Measurements from ENCODE around the gene INPP4B. TPM values are rescaled to one million over a fixed set of nuclear protein-coding genes. Genes with fewer than 3 reads are reported as not detected.

INPP4B gene
- total and polyA plus RNA-seq, 2 donors (not counting 1 experiment from before 2014, with no cell fraction given): 0.03 TPM; not detected in 1

- Histone ChIP-seq H3K4me1 (ENCODE audit: control insufficient read depth in 2 of 2, insufficient read depth in 2 of 2, low read length in 2 of 2) (no peaks in the 10 kb centered on the region), H3K9me3 (ENCODE audit: control extremely low read depth in 1 of 3, control insufficient read depth in 2 of 3, insufficient read depth in 1 of 3, low read length in 2 of 3) (no peaks in the 10 kb centered on the region), H3K4me2 (replicated peaks; ENCODE audit: low read depth, low read length, poor library complexity, severe bottlenecking) (no peak overlapping the region), H2AFZ (ENCODE audit: insufficient read depth, low read depth, low read length, poor library complexity, severe bottlenecking) (no peak overlapping the region), H3K9ac (ENCODE audit: low read length) (no peak overlapping the region), H3K27ac (ENCODE audit: low read length in 2 of 2) (no peak overlapping the region), H3K27me3 (replicated peaks in 1 of 4; ENCODE audit: control extremely low read depth in 1 of 4, control insufficient read depth in 3 of 4, insufficient read depth in 4 of 4, low read length in 3 of 4) (no peaks in the 10 kb centered on the region), H3K36me3 (replicated peaks in 1 of 2; ENCODE audit: control extremely low read depth in 1 of 2, control insufficient read depth in 1 of 2, extremely low read depth in 1 of 2, insufficient read depth in 2 of 2, low read length in 1 of 2) (no peaks in the 10 kb centered on the region), H3K79me2 (ENCODE audit: control insufficient read depth, insufficient read depth, low read length) (no peaks in the 10 kb centered on the region), H3K4me3 (ENCODE audit: control extremely low read depth in 1 of 5, extremely low read depth in 1 of 5, insufficient read depth in 1 of 5, low read depth in 2 of 5, low read length in 4 of 5) (no peak overlapping the region), H4K20me1 (ENCODE audit: control insufficient read depth, insufficient read depth, low read length, poor library complexity, severe bottlenecking) (no peaks in the 10 kb centered on the region)
- no peak overlapping the region for H3K4me3 Mint-ChIP-seq
- WGBS (ENCODE audit: insufficient coverage): 13% methylated on average over 2 of the region's 3 CpGs
- H3K4me1 Mint-ChIP-seq: no peaks in the 10 kb centered on the region
- no peak overlapping the region for H3K27ac Mint-ChIP-seq
- ChIA-PET POLR2A (no interaction called here), CTCF (interaction anchor here (1.0 to 1.1 kb wide), 2 partner anchors 16 to 19 kb away, joined by 3 read pairs; no protein-coding TSS in a partner anchor)
- TF ChIP-seq CTCF (IDR thresholded peaks at IDR 0.05) (no peak), EZH2 (IDR thresholded peaks at IDR 0.05; ENCODE audit: borderline replicate concordance, insufficient read depth, low read depth, low read length, poor library complexity, severe bottlenecking) (no peak)
- H3K27me3 Mint-ChIP-seq: no peaks in the 10 kb centered on the region
- no peaks in the 10 kb centered on the region for H3K9me3 Mint-ChIP-seq (ENCODE audit: insufficient read depth)
- no peak for DNase-seq
- intact Hi-C loops (cut with micrococcal nuclease): no loop called here
- ATAC-seq (ENCODE audit: low read depth): no peak
Observed at GRCh38 chr4:142128529-142128928, 717.6 kb downstream of the INPP4B start.

DNA sequence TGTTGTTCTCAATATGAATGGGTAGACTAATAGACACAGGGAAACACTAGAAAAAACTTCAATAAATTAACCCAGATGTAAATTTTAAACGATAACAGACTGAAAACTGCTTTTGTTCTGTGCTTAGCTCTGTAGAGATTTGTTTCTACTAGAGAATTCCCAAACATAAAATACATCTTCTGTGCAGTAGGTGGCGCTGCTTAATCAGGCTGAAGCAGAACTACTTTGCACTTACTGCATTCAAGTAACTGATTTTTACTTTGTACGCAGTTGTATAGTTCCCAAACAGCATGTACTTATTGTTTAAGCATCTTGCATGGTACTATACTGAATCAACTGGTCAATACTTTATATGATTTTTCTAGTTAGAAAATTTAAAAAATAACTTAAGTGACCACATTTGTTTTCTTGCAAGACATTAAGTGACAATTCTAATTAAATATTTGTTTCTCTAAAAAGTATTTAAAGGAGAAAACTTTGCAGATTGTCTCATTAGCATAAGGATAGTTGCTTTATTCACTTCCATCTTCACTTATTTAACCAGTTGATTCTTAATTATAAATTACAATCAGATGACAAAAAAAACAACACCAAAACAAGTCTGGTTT is 719.1 kb downstream of the INPP4B start:
- H3K4me2 ChIP-seq (replicated peaks; ENCODE audit: low read depth, low read length, poor library complexity, severe bottlenecking): no peak overlapping the region
- no peaks in the 10 kb centered on the region for H4K20me1 ChIP-seq (ENCODE audit: control insufficient read depth, insufficient read depth, low read length, poor library complexity, severe bottlenecking)
- no peak overlapping the region for H3K27ac Mint-ChIP-seq
- TF ChIP-seq EZH2 (IDR thresholded peaks at IDR 0.05; ENCODE audit: borderline replicate concordance, insufficient read depth, low read depth, low read length, poor library complexity, severe bottlenecking): no peak
- TF ChIP-seq CTCF (IDR thresholded peaks at IDR 0.05): peak; percentile 94
- ChIA-PET POLR2A (no interaction called here), CTCF (interaction anchor here (0.6 kb wide), 1 partner anchor 20 kb away, joined by 3 read pairs; no protein-coding TSS in a partner anchor)
- no peaks in the 10 kb centered on the region for H3K4me1 ChIP-seq (ENCODE audit: control insufficient read depth in 2 of 2, insufficient read depth in 2 of 2, low read length in 2 of 2)
- DNase-seq: peak; percentile 47
- H3K9me3 ChIP-seq (ENCODE audit: control extremely low read depth in 1 of 3, control insufficient read depth in 2 of 3, insufficient read depth in 1 of 3, low read length in 2 of 3): no peaks in the 10 kb centered on the region
- no peaks in the 10 kb centered on the region for H3K4me1 Mint-ChIP-seq
- H3K4me3 ChIP-seq (ENCODE audit: control extremely low read depth in 1 of 5, extremely low read depth in 1 of 5, insufficient read depth in 1 of 5, low read depth in 2 of 5, low read length in 4 of 5): no peak overlapping the region
- H3K27me3 Mint-ChIP-seq: no peaks in the 10 kb centered on the region
- no peak overlapping the region for H3K4me3 Mint-ChIP-seq
- no peak overlapping the region for H3K27ac ChIP-seq (ENCODE audit: low read length in 2 of 2)
- no peaks in the 10 kb centered on the region for H3K27me3 ChIP-seq (replicated peaks in 1 of 4; ENCODE audit: control extremely low read depth in 1 of 4, control insufficient read depth in 3 of 4, insufficient read depth in 4 of 4, low read length in 3 of 4)
- H3K9ac ChIP-seq (ENCODE audit: low read length): no peak overlapping the region
- H3K36me3 ChIP-seq (replicated peaks in 1 of 2; ENCODE audit: control extremely low read depth in 1 of 2, control insufficient read depth in 1 of 2, extremely low read depth in 1 of 2, insufficient read depth in 2 of 2, low read length in 1 of 2): no peaks in the 10 kb centered on the region
- no peaks in the 10 kb centered on the region for H3K79me2 ChIP-seq (ENCODE audit: control insufficient read depth, insufficient read depth, low read length)
- no CpG with 5 or more reads among the region's 3 CpGs for WGBS (ENCODE audit: insufficient coverage)
- intact Hi-C loops (cut with micrococcal nuclease): no loop called here
- H2AFZ ChIP-seq (ENCODE audit: insufficient read depth, low read depth, low read length, poor library complexity, severe bottlenecking): no peak overlapping the region
- H3K9me3 Mint-ChIP-seq (ENCODE audit: insufficient read depth): no peaks in the 10 kb centered on the region
- ATAC-seq (ENCODE audit: low read depth): peak; percentile 24

All from B cell (primary cell).